ENCODE results near the gene C14orf180.

GRCh38 chr14:104599446-104599845 lies 19.9 kb downstream of the C14orf180 start:
- TF ChIP-seq, protein P1, sequence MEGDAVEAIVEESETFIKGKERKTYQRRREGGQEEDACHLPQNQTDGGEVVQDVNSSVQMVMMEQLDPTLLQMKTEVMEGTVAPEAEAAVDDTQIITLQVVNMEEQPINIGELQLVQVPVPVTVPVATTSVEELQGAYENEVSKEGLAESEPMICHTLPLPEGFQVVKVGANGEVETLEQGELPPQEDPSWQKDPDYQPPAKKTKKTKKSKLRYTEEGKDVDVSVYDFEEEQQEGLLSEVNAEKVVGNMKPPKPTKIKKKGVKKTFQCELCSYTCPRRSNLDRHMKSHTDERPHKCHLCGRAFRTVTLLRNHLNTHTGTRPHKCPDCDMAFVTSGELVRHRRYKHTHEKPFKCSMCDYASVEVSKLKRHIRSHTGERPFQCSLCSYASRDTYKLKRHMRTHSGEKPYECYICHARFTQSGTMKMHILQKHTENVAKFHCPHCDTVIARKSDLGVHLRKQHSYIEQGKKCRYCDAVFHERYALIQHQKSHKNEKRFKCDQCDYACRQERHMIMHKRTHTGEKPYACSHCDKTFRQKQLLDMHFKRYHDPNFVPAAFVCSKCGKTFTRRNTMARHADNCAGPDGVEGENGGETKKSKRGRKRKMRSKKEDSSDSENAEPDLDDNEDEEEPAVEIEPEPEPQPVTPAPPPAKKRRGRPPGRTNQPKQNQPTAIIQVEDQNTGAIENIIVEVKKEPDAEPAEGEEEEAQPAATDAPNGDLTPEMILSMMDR (conservative IDR thresholded peaks at IDR 0.05; ENCODE audit: low read length), result no peak
- TF ChIP-seq EZH2phosphoT487 (IDR thresholded peaks at IDR 0.05; ENCODE audit: borderline replicate concordance, low read depth, low read length), result no peak
